OCI-LY1 (cell line): ENCODE data around the gene CLTB.
A peak's percentile ranks its signal among the peaks of the same experiment; 100 is the strongest.
"Not testable (repeated sequence)": the region's sequence is repeated elsewhere in the genome, so short reads cannot be mapped to it uniquely, and the experiment has no call there.

Experiments used
- H2AFZ ChIP-seq: fragments of 200-600 bp; sonication (generic), shearing (Covaris generic); 2 replicates; pipeline ENCODE4 v1.6.0; 2014; ENCODE audit warnings: antibody characterized with exemption, mild to moderate bottlenecking, low read length
- H3F3A ChIP-seq: fragments of 200-600 bp; sonication (generic), shearing (Covaris generic); 2 replicates; pipeline ENCODE4 v1.6.0; 2014; ENCODE audit warnings: mild to moderate bottlenecking, antibody characterized with exemption, low read length, moderate library complexity; ENCODE audit not compliant: insufficient read depth
- H3K27ac ChIP-seq: fragments of 200-600 bp; sonication (generic); 2 replicates; pipeline ENCODE4 v1.5.1; 2014; ENCODE audit warnings: low read length, mixed run types, mild to moderate bottlenecking, low read depth; ENCODE audit not compliant: poor library complexity, severe bottlenecking
- H3K27me3 ChIP-seq: fragments of 200-600 bp; sonication (generic); 2 replicates; pipeline ENCODE4 v1.6.0; 2014; ENCODE audit warnings: antibody characterized with exemption, mild to moderate bottlenecking, low read length, moderate library complexity; ENCODE audit not compliant: insufficient read depth
- H3K36me3 ChIP-seq: fragments of 200-600 bp; sonication (generic); 2 replicates; pipeline ENCODE4 v1.6.1; 2014; ENCODE audit warnings: mild to moderate bottlenecking, antibody characterized with exemption, low read length, moderate library complexity, mixed read lengths; ENCODE audit not compliant: insufficient read depth
- H3K4me1 ChIP-seq: fragments of 200-600 bp; sonication (generic); 2 replicates; pipeline ENCODE4 v1.5.1; 2014; ENCODE audit warnings: mild to moderate bottlenecking, low read length, moderate library complexity; ENCODE audit not compliant: insufficient read depth, severe bottlenecking
- H3K4me2 ChIP-seq: fragments of 200-600 bp; sonication (generic), shearing (Covaris generic); 2 replicates; pipeline ENCODE4 v1.6.1; 2014; ENCODE audit warnings: low read length
- H3K4me3 ChIP-seq: fragments of 200-600 bp; sonication (generic); 2 replicates; pipeline ENCODE4 v1.5.1; 2014; ENCODE audit warnings: low read length, low read depth, mild to moderate bottlenecking, mixed read lengths; ENCODE audit not compliant: poor library complexity, severe bottlenecking
- H3K79me2 ChIP-seq: fragments of 200-600 bp; shearing (Covaris generic); 2 replicates; pipeline ENCODE4 v1.6.1; 2016; ENCODE audit warnings: mixed run types, low read length, mixed read lengths; ENCODE audit not compliant: insufficient read depth
- H3K9ac ChIP-seq: fragments of 200-600 bp; sonication (generic), shearing (Covaris generic); 2 replicates; pipeline ENCODE4 v1.6.1; 2014; ENCODE audit warnings: mild to moderate bottlenecking, low read length, mixed read lengths
- H3K9me2 ChIP-seq: fragments of 200-600 bp; sonication (generic), shearing (Covaris generic); 2 replicates; pipeline ENCODE4 v1.6.1; 2014; ENCODE audit warnings: low read depth, mild to moderate bottlenecking, low read length, mixed read lengths
- H3K9me3 ChIP-seq: fragments of 200-600 bp; shearing (Covaris generic); 2 replicates; pipeline ENCODE4 v1.6.1; 2014; ENCODE audit warnings: low read length, mixed read lengths
- H4K20me1 ChIP-seq: fragments of 200-600 bp; sonication (generic), shearing (Covaris generic); 2 replicates; pipeline ENCODE4 v1.6.0; 2016; ENCODE audit warnings: mild to moderate bottlenecking, low read length; ENCODE audit not compliant: insufficient read depth
- CTCF ChIP-seq: fragments of 200-600 bp; sonication (generic), shearing (Covaris generic); IDR thresholded peaks from 2 replicates; pipeline ENCODE4 v1.5.1; 2017; ENCODE audit warnings: mild to moderate bottlenecking, antibody characterized with exemption, low read length, moderate library complexity, mixed read lengths
- EZH2 ChIP-seq: fragments of 200-600 bp; sonication (generic), shearing (Covaris generic); IDR thresholded peaks from 2 replicates; pipeline ENCODE4 v1.8.0; 2017; ENCODE audit warnings: borderline replicate concordance, mixed run types, mild to moderate bottlenecking, antibody characterized with exemption, low read length, moderate library complexity, mixed read lengths

CLTB gene

GRCh38 chr5:176446028-176446665 is 29.8 kb upstream of the CLTB start:
- Histone ChIP-seq H3K27ac (no peak overlapping the region), H4K20me1 (no peaks in the 10 kb centered on the region), H3K36me3 (no peaks in the 10 kb centered on the region; the same call in 1 of the 2 replicates), H3K9me3 (no peaks in the 10 kb centered on the region), H3K4me3 (no peak overlapping the region), H3K4me2 (no peak overlapping the region), H3K27me3 (no peaks in the 10 kb centered on the region), H3K4me1 (peaks cover 34% of the 10 kb centered on the region), H3K79me2 (peaks cover 27% of the 10 kb centered on the region), H2AFZ (no peak overlapping the region), H3K9me2 (no peaks in the 10 kb centered on the region), H3F3A (no peaks in the 10 kb centered on the region), H3K9ac (no peak overlapping the region)
- TF ChIP-seq CTCF = no peak
- no peak for TF ChIP-seq EZH2

- no peaks in the 10 kb centered on the region for H3K27me3 ChIP-seq
- H3K4me3 ChIP-seq = no peak overlapping the region
- peaks cover 37% of the 10 kb centered on the region for H3K4me1 ChIP-seq
- no peaks in the 10 kb centered on the region for H3K9me2 ChIP-seq
- no peaks in the 10 kb centered on the region for H4K20me1 ChIP-seq
- no peaks in the 10 kb centered on the region for H3K9me3 ChIP-seq
- no peak overlapping the region for H3K27ac ChIP-seq
- H3K79me2 ChIP-seq = peaks cover 15% of the 10 kb centered on the region
- no peak overlapping the region for H3K4me2 ChIP-seq
- no peak overlapping the region for H3K9ac ChIP-seq
- H3F3A ChIP-seq = no peaks in the 10 kb centered on the region
- TF ChIP-seq CTCF = no peak
- TF ChIP-seq EZH2 = no peak
- no peaks in the 10 kb centered on the region; the same call in 1 of the 2 replicates for H3K36me3 ChIP-seq
- no peak overlapping the region for H2AFZ ChIP-seq
Measured at GRCh38 chr5:176444742-176445141, 28.4 kb upstream of the CLTB start.

GRCh38 chr5:176442911-176443310 is 26.6 kb upstream of the CLTB start:
- not testable (repeated sequence) for H2AFZ ChIP-seq, H3K79me2 ChIP-seq, H3K4me3 ChIP-seq, H3K9ac ChIP-seq, H3K36me3 ChIP-seq, H4K20me1 ChIP-seq, H3K27ac ChIP-seq, H3K4me2 ChIP-seq, H3K9me2 ChIP-seq, H3K9me3 ChIP-seq, H3K27me3 ChIP-seq, H3F3A ChIP-seq
- peaks cover 27% of the 10 kb centered on the region for H3K4me1 ChIP-seq

DNA sequence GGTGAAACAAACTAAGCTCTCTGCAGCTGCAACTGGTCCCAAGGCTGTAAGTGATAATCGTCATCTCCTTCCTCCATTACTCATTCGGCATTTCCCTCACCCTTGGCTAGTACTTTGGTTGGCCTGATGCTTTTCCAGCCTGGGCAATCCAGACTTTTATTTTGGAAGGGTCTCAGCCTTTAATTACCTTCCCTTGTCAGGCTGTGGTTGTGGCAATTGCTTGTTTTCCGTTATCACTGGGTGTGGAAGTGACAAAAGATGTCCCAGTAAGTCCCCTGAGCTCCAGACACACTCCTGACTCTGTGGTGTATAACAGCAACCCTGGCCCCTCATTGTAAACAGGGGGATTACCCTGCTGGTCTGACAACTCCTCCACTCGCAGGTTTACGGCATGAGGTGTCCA is 25.6 kb upstream of the CLTB start:
- peak overlapping the region; percentile 20; the same call in 1 of the 2 replicates for H3K4me2 ChIP-seq
- TF ChIP-seq CTCF (no peak), EZH2 (no peak)
- no peaks in the 10 kb centered on the region for H3K79me2 ChIP-seq
- no peaks in the 10 kb centered on the region for H4K20me1 ChIP-seq
- peaks cover 24% of the 10 kb centered on the region for H3K4me1 ChIP-seq
- H3K27me3 ChIP-seq = no peaks in the 10 kb centered on the region
- no peak overlapping the region for H3K9ac ChIP-seq
- no peaks in the 10 kb centered on the region for H3F3A ChIP-seq
- H3K36me3 ChIP-seq = no peaks in the 10 kb centered on the region
- H3K27ac ChIP-seq = peak overlapping the region; percentile 34
- H3K9me2 ChIP-seq = no peaks in the 10 kb centered on the region
- H3K9me3 ChIP-seq = no peaks in the 10 kb centered on the region
- no peak overlapping the region for H2AFZ ChIP-seq
- no peak overlapping the region for H3K4me3 ChIP-seq
